Neural crest cell (in vitro differentiated cells): ENCODE measurements around the gene NFATC1. TPM values are rescaled to one million over a fixed set of nuclear protein-coding genes. Genes with fewer than 3 reads are reported as not detected.

Source experiments
- DNase-seq: peaks from one replicate; pipeline ENCODE4 v3.0.0; 2021; ENCODE audit warnings: low read depth, mixed read lengths, low spot score
- H3K27ac Mint-ChIP-seq: one replicate; pipeline ENCODE4 v1.8.0; 2021; ENCODE audit warnings: mild to moderate bottlenecking, mixed read lengths; ENCODE audit not compliant: unreplicated experiment
- H3K27me3 Mint-ChIP-seq: 2 replicates; pipeline ENCODE4 v1.8.0; 2021; ENCODE audit warnings: low read depth, mild to moderate bottlenecking, mixed read lengths
- H3K36me3 Mint-ChIP-seq: 2 replicates; pipeline ENCODE4 v1.8.0; 2021; ENCODE audit warnings: low read depth, mild to moderate bottlenecking, mixed read lengths
- H3K4me1 Mint-ChIP-seq: 2 replicates; pipeline ENCODE4 v1.8.0; 2021; ENCODE audit warnings: mixed read lengths
- H3K4me3 Mint-ChIP-seq: one replicate; pipeline ENCODE4 v1.8.0; 2021; ENCODE audit warnings: mild to moderate bottlenecking, mixed read lengths
- H3K9me3 Mint-ChIP-seq: 2 replicates; pipeline ENCODE4 v1.8.0; 2021; ENCODE audit warnings: mixed read lengths
- CTCF ChIP-seq: fragments of 200-600 bp; sonication (generic); conservative IDR thresholded peaks from 2 replicates; pipeline ENCODE4 v1.5.0; 2021; ENCODE audit warnings: antibody characterized with exemption, mild to moderate bottlenecking
- total RNA-seq: library from RNA; stranded (reverse); gene quantifications from 2 replicates; pipeline ENCODE4 v1.2.1, GENCODE V29; 2021

The NFATC1 gene
- total RNA-seq, 1 donor from 2014 or later: 2.4 TPM

DNA sequence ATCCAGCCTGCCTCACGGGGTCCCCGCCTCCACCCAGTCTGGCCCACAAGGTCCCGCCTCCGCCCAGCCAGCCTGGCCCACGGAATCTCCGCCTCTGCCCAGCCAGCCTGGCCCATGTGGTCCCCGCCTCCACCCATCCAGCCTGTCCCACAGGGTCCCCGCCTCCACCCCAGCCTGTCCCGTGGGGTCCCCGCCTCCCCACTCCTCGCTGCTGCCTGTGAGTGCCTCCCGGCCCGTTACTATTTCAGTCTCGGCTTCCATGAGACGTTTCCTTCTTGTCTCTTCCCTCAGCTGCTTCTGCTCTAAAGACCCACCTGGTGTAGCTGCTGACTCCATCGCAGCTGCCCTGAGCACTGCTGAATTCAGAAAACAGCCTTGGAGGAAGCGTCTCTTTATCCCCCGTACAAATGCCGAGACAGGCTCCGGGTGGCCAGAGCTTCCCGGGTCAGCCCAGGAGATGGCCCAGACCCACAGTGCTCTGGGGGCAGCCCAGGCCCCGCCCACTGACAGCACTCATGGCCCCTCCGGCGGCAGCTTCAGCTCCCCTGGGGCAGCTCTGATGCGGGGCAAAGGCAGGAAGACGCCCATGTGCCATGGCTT lies 69.8 kb downstream of the NFATC1 start:
- Mint-ChIP-seq H3K36me3 (no peaks in the 10 kb centered on the region), H3K4me1 (peaks cover 18% of the 10 kb centered on the region), H3K9me3 (no peaks in the 10 kb centered on the region), H3K27ac (peak overlapping the region; percentile 87), H3K4me3 (no peak overlapping the region), H3K27me3 (no peaks in the 10 kb centered on the region)
- TF ChIP-seq CTCF: no peak
- peak; percentile 24 for DNase-seq

GRCh38 chr18:79466591-79466990 lies 70.9 kb downstream of the NFATC1 start:
- H3K4me3 Mint-ChIP-seq: no peak overlapping the region
- no peak for DNase-seq
- no peaks in the 10 kb centered on the region for H3K36me3 Mint-ChIP-seq
- no peak for TF ChIP-seq CTCF
- H3K27ac Mint-ChIP-seq: peak overlapping the region; percentile 57
- no peaks in the 10 kb centered on the region for H3K27me3 Mint-ChIP-seq
- H3K4me1 Mint-ChIP-seq: peaks cover 22% of the 10 kb centered on the region
- no peaks in the 10 kb centered on the region for H3K9me3 Mint-ChIP-seq

GRCh38 chr18:79467126-79467525 lies 71.4 kb downstream of the NFATC1 start:
- TF ChIP-seq CTCF: no peak
- Mint-ChIP-seq H3K9me3 (no peaks in the 10 kb centered on the region), H3K36me3 (no peaks in the 10 kb centered on the region), H3K27ac (no peak overlapping the region), H3K27me3 (no peaks in the 10 kb centered on the region), H3K4me1 (peaks cover 22% of the 10 kb centered on the region), H3K4me3 (no peak overlapping the region)
- no peak for DNase-seq

DNA sequence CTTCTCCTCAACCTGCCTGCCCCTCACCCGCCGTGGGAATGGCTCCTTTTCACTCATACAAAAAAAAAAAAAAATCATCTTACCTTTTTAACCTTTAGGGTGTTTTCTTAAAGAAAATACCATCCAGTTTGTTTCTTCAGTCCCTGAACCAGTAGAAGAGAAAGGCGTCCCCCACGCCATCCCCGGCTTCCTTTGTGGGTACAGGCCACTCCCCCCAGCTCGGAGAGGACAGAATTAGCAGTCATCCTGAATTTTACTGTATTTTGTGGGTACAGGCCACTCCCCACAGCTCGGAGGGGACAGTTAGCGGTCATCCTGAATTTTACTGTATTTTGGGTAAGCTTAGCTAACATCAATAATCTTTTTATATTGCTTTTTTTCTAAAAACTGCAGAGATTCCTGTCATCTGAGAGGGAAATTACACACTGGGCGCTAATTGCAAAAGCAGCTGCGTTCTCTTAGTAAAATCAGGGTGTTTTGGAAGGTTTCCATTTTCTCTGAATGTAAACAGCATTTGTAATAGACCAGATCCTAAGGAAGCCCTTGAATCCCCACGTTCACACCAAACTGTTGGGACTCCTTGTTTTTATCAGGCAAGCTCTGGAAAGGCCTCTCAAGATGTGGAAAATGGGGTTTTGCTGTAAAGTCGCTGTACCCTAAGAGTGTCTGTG lies 72.5 kb downstream of the NFATC1 start:
- no peak for DNase-seq
- H3K36me3 Mint-ChIP-seq: no peaks in the 10 kb centered on the region
- no peaks in the 10 kb centered on the region for H3K9me3 Mint-ChIP-seq
- no peaks in the 10 kb centered on the region for H3K27me3 Mint-ChIP-seq
- H3K4me3 Mint-ChIP-seq: no peak overlapping the region
- no peak overlapping the region for H3K27ac Mint-ChIP-seq
- H3K4me1 Mint-ChIP-seq: peaks cover 22% of the 10 kb centered on the region
- no peak for TF ChIP-seq CTCF

GRCh38 chr18:79469309-79469708 lies 73.6 kb downstream of the NFATC1 start:
- H3K27ac Mint-ChIP-seq: no peak overlapping the region
- peaks cover 22% of the 10 kb centered on the region for H3K4me1 Mint-ChIP-seq
- TF ChIP-seq CTCF: no peak
- no peak overlapping the region for H3K4me3 Mint-ChIP-seq
- H3K9me3 Mint-ChIP-seq: no peaks in the 10 kb centered on the region
- no peak for DNase-seq
- H3K27me3 Mint-ChIP-seq: no peaks in the 10 kb centered on the region
- no peaks in the 10 kb centered on the region for H3K36me3 Mint-ChIP-seq
